Natural killer cell (primary cell): Measurements from ENCODE around the gene RABGAP1L. TPM values are rescaled to one million over a fixed set of nuclear protein-coding genes. Genes with fewer than 3 reads are reported as not detected.
A peak's percentile ranks its signal among the peaks of the same experiment; 100 is the strongest.

ENCODE experiments used
- ATAC-seq, 3 donors: fragments of 150-1000 bp in 2 of 3; fragments of 200-7000 bp in 1 of 3; cut with Tn5 transposase; 1 replicate in 1 of 3; 2 replicates in 2 of 3; pipeline ENCODE4 v1.10.0; 2021; ENCODE audit warnings: mild to moderate bottlenecking in 2 of 3, moderate library complexity in 2 of 3
- DNase-seq, 2 donors: peaks; one replicate each; pipeline versions ENCODE4 v3.0.0 to v3.0.0-alpha.2; 2013 to 2021; ENCODE audit warnings: mixed read lengths in 1 of 2
- H3K27ac ChIP-seq: one replicate; pipeline ENCODE4 v1.5.1; 2013; ENCODE audit warnings: mild to moderate bottlenecking, low read length
- H3K27me3 ChIP-seq: one replicate; pipeline ENCODE4 v1.6.1; 2013; ENCODE audit warnings: low read length; ENCODE audit not compliant: control insufficient read depth, insufficient read depth
- H3K36me3 ChIP-seq: one replicate; pipeline ENCODE4 v1.6.1; 2013; ENCODE audit warnings: low read length; ENCODE audit not compliant: control insufficient read depth, insufficient read depth
- H3K4me1 ChIP-seq: one replicate; pipeline ENCODE4 v1.6.1; 2013; ENCODE audit warnings: low read length; ENCODE audit not compliant: control insufficient read depth, insufficient read depth
- H3K4me3 ChIP-seq: one replicate; pipeline ENCODE4 v1.5.1; 2013; ENCODE audit warnings: low read length
- H3K9me3 ChIP-seq: one replicate; pipeline ENCODE4 v1.6.1; 2013; ENCODE audit warnings: low read length; ENCODE audit not compliant: control insufficient read depth, insufficient read depth
- H3K27ac Mint-ChIP-seq, 2 donors: one replicate each; pipeline ENCODE4 v1.8.0; 2022; ENCODE audit warnings: mild to moderate bottlenecking in 2 of 2, mixed read lengths in 2 of 2, moderate library complexity in 1 of 2
- H3K27me3 Mint-ChIP-seq, 2 donors: one replicate each; pipeline ENCODE4 v1.8.0; 2022; ENCODE audit warnings: low read depth in 2 of 2, mixed read lengths in 2 of 2
- H3K36me3 Mint-ChIP-seq: one replicate; pipeline ENCODE4 v1.8.0; 2022; ENCODE audit warnings: mixed read lengths
- H3K4me1 Mint-ChIP-seq, 2 donors: one replicate each; pipeline ENCODE4 v1.8.0; 2022; ENCODE audit warnings: mixed read lengths in 2 of 2
- H3K4me3 Mint-ChIP-seq: one replicate; pipeline ENCODE4 v1.8.0; 2022; ENCODE audit warnings: mild to moderate bottlenecking, moderate library complexity, mixed read lengths
- H3K9me3 Mint-ChIP-seq, 2 donors: one replicate each; pipeline ENCODE4 v1.8.0; 2022; ENCODE audit warnings: mixed read lengths in 2 of 2
- CTCF ChIP-seq: fragments of 200-600 bp; IDR thresholded peaks from one replicate; pipeline ENCODE4 v1.8.0; 2022; ENCODE audit warnings: antibody characterized with exemption
- WGBS: methylation state at CpG from one replicate; pipeline ENCODE4 v1.1.7; 2013; ENCODE audit warnings: missing lambda C conversion rate; ENCODE audit not compliant: insufficient coverage; 5-methylcytosine and 5-hydroxymethylcytosine counted together
- intact Hi-C: fragments of 100-400 bp; cut with micrococcal nuclease; formaldehyde crosslinking; loops from one replicate; pipeline ENCODE4 v1.14.2; 2022
- total RNA-seq, 4 donors: library from RNA; stranded (reverse); fragments of 120-200 nt in 1 of 4; gene quantifications; one replicate each; pipeline versions ENCODE4 v1.2.3 to v1.2.4, GENCODE V29; 2013 to 2022

Gene RABGAP1L
- total RNA-seq, 3 donors from 2014 or later (not counting 1 experiment from before 2014, with no cell fraction given), result 145 to 168 (median 153) TPM

DNA sequence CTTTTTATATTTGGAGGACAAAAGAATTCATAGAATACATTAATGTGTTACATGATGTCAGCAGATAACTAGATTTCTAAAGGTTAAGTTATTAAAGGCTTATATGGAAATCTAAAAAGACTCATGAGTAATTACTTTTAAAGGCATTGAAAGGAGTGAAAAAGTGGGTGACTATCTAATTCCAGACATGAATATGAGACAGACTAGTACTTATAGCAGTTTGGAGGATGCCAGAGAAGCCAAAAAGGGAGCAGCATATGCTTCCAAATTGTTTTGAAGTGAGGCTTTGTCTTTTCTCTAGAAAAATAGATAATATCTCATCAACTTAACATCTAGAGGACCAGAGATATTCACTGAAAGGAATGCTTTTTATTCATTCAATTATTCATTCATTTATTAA is 564.9 kb downstream of the RABGAP1L start:
- intact Hi-C loops, result loop anchor here (10.0 kb wide), 1 partner anchor 1299 kb away; no protein-coding TSS in a partner anchor
- no peak for TF ChIP-seq CTCF
- peaks cover 5 to 9% of the 10 kb centered on the region in 2 donors for H3K4me1 Mint-ChIP-seq
- no peak overlapping the region for H3K4me3 Mint-ChIP-seq
- Histone ChIP-seq H3K27me3 (no peaks in the 10 kb centered on the region), H3K9me3 (no peaks in the 10 kb centered on the region), H3K4me1 (no peaks in the 10 kb centered on the region), H3K36me3 (no peaks in the 10 kb centered on the region), H3K27ac (no peak overlapping the region), H3K4me3 (no peak overlapping the region)
- no peaks in the 10 kb centered on the region for H3K27me3 Mint-ChIP-seq
- H3K9me3 Mint-ChIP-seq, result no peaks in the 10 kb centered on the region
- no peak for ATAC-seq
- no peaks in the 10 kb centered on the region for H3K36me3 Mint-ChIP-seq
- DNase-seq, result no peak
- H3K27ac Mint-ChIP-seq, result no peak overlapping the region

GRCh38 chr1:174726167-174726879 is 567.0 kb downstream of the RABGAP1L start:
- Histone ChIP-seq H3K9me3 (no peaks in the 10 kb centered on the region), H3K4me1 (no peaks in the 10 kb centered on the region), H3K36me3 (no peaks in the 10 kb centered on the region), H3K27ac (no peak overlapping the region), H3K4me3 (no peak overlapping the region), H3K27me3 (no peaks in the 10 kb centered on the region)
- intact Hi-C loops, result loop anchor here (2.0 to 10.0 kb wide), 2 partner anchors 464 to 1302 kb away; no protein-coding TSS in a partner anchor
- Mint-ChIP-seq H3K9me3 (no peaks in the 10 kb centered on the region), H3K36me3 (no peaks in the 10 kb centered on the region), H3K4me3 (no peak overlapping the region), H3K27ac (no peak overlapping the region), H3K4me1 (peaks cover under 1 to 5% of the 10 kb centered on the region in 2 donors), H3K27me3 (no peaks in the 10 kb centered on the region)
- WGBS, result 100% methylated on average over 1 of the region's 2 CpGs
- peak; percentile 56 for TF ChIP-seq CTCF
- ATAC-seq (no peak), DNase-seq (peak in 1 of 2 donors; percentile 23)

- Mint-ChIP-seq H3K27ac (no peak overlapping the region), H3K4me3 (no peak overlapping the region), H3K4me1 (peaks cover 0 to 5% of the 10 kb centered on the region in 2 donors), H3K27me3 (no peaks in the 10 kb centered on the region), H3K9me3 (no peaks in the 10 kb centered on the region), H3K36me3 (no peaks in the 10 kb centered on the region)
- Histone ChIP-seq H3K36me3 (no peaks in the 10 kb centered on the region), H3K4me1 (no peaks in the 10 kb centered on the region), H3K9me3 (no peaks in the 10 kb centered on the region), H3K4me3 (no peak overlapping the region), H3K27me3 (no peaks in the 10 kb centered on the region), H3K27ac (no peak overlapping the region)
- 66% methylated on average over 2 of the region's 4 CpGs for WGBS
- DNase-seq, result no peak
- ATAC-seq, result no peak
- intact Hi-C loops, result loop anchor here (2.0 to 10.0 kb wide), 2 partner anchors 464 to 1302 kb away; no protein-coding TSS in a partner anchor
- no peak for TF ChIP-seq CTCF
Observed at GRCh38 chr1:174726880-174727585, 567.7 kb downstream of the RABGAP1L start.
